CD4-positive, alpha-beta T cell treated with Interleukin-2 at 100 ng/mL for 4 hours (primary cell): Measurements from ENCODE around the gene NSMF.
"Not testable (repeated sequence)": the region's sequence is repeated elsewhere in the genome, so short reads cannot be mapped to it uniquely, and the experiment has no call there.

Experiments used
- DNase-seq: peaks from one replicate; pipeline ENCODE4 v3.0.0-alpha.2; 2020; ENCODE audit warnings: low spot score

NSMF gene

DNA sequence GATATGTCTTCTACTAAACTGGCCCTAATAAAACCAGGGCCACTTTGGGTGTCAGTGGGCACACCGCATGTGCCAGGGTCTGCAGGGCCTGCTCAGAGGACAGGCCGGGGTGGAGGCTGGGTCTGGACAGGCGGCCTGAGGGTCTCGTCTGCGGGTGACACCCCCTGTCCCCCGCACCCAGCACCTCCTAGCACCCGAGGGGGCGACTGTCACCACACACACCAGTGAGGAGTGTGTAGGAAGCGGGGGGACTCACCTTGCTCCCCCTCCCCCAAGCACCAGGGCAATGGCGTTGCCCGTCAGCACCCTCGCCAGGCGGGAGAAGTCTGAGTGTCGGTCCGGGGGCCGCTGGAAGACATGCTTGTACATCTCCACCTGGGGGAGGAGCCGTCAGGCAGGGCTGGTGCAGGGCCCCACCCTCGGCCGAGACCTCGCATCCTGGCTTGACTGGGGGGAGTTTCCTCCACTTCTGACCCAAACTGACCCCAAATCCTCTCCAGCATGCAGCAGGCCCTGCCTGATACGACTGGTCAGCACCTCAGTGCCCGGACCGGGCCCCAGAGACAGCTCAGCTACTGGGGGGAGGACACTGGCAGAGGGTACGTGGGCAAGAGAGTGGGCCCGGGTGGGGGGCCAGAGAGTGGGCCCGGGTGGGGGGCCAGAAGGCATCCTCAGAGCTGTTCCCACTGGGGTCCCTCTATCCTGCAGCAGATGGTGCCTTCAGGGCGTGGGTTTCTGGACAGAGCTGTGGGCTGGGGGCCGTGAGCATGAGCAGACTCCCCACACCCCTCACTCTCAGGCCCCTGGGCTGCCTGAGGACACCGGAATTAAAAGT, 18.9 kb upstream of the NSMF start:
- DNase-seq: no peak

DNA sequence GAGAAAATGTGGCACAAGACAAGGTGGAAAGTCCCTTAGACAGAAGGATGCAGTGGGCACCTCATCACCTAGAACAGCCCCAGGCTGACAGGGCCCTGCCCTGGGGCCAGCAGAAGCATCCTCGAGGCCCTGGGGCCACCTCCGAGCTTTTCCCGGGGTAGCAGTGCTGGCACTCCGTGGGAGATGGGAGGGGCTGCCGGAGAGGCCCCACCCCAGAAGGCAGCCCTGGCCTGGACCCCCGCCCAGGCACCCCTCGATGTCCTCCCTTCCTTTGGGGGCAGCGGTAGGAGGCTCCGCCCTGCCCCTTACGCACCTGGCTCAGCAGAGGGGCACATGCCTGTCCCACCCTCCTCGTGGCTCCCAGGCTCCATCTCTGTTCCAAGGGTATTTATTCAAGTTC, 17.7 kb upstream of the NSMF start:
- DNase-seq: no peak

DNA sequence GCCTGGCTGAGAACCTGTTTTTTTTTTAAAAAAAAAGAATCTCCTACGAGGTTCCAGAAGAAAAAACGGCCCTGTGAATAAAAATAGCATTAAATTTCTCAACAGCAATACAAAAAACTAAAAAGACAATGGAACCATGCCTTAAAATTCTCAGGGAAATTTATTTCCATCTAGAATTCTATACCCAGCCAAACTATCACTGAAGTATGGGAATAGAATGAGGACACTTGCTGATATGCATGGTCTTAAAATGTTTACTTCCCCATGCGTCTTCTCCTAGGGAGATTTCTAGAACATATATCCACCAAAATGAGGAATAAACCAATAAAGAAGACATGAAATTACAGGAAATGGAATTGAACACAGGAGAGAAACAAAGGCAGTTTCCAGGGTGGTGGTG, 16.5 kb upstream of the NSMF start:
- no peak for DNase-seq

DNA sequence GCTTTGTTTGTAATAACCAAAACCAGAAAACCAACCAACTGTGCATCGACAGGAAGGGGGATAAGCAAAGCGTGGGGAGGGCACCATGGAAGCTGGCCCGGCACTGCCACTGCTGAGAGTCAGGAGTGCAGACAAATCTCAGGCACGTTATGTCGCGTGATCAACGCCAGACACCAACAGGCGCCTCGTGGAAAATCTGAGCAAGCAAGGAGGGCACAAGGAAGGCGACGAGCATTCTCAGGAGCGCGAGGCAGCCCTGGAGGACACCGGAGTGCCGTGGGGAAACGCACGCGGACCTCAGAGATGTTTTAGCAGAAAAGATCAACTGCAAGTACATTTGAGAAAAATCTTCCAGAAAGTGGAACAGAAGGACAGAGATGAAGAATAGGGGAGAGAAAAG, 15.1 kb upstream of the NSMF start:
- no peak for DNase-seq

DNA sequence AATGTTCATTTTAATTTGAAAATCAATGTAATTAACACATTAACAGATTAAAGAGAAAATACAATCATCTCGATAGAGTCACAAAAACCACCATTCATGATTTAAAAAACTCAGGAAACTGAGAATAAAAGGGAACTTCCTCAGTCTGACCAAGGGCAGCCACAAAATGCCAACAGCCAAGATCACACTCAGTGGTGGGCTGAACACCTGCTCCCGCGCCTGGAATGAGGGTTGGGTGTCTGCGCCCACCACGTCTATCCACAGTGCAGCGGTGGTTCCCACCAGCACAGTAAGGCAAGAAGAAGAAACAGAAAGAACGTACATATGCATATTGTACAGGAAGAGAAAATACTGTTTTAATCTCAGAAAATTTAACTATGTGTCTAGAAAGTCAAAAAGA, 11.7 kb upstream of the NSMF start:
- DNase-seq: no peak

DNA sequence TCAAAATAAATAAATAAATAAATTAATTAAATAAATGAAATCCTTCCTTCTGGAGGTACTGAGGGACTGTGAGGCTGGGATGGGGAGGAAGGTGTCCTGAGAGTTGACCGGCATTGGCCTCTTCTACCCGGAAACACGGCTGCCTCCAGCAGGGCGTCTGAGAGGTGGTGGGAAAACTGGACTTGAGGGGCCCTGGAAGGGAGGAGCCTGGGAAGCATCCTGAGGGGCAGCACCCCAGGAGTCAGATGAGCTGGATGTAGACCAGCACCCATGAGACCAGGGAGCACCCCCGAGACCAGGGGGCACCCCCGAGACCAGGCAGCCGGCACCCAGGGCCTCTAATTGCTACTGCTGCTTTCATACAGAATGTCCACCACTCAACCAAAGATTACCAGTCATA, 8.8 kb upstream of the NSMF start:
- DNase-seq: no peak

DNA sequence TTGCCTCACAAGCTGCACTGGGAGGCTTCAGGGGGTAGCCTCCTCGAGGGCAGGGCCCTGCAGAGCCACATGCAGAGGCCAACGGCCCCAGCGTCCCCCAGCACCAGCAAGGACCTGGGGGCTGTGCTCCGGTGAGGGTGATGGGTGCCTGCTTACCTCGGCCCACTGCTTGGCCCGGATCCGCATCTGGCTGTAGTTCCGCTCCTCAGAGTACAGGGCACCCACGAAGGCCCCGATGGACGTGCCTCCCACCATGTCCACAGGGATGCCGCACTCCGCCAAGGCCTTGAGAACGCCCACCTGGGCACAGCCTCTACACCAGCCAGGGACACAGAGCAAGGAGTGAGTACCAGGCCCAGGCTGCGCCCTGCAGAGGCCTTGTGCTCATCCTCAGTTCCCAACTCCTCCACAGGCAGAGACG, 8.0 kb upstream of the NSMF start:
- DNase-seq: no peak

DNA sequence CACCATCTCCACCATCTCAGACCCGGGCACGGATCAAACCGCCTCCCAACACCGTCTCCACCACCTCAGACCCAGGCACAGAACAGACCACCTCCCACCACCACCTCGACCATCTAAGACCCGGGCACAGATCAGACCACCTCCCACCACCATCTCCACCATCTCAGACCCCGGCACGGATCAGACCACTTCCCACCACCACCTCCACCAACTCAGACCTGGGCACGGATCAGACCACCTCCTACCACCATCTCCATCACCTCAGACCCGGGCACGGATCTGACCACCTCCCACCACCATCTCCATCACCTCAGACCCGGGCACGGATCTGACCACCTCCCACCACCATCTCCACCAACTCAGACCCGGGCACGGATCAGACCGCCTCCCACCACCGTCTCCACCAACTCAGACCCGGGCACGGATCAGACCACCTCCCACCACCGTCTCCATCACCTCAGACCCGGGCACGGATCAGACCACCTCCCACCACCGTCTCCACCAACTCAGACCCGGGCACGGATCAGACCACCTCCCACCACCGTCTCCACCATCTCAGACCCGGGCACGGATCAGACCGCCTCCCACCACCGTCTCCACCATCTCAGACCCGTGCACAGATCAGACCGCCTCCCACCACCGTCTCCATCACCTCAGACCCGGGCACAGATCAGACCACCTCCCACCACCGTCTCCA, 7.4 kb upstream of the NSMF start:
- DNase-seq: not testable (repeated sequence)

DNA sequence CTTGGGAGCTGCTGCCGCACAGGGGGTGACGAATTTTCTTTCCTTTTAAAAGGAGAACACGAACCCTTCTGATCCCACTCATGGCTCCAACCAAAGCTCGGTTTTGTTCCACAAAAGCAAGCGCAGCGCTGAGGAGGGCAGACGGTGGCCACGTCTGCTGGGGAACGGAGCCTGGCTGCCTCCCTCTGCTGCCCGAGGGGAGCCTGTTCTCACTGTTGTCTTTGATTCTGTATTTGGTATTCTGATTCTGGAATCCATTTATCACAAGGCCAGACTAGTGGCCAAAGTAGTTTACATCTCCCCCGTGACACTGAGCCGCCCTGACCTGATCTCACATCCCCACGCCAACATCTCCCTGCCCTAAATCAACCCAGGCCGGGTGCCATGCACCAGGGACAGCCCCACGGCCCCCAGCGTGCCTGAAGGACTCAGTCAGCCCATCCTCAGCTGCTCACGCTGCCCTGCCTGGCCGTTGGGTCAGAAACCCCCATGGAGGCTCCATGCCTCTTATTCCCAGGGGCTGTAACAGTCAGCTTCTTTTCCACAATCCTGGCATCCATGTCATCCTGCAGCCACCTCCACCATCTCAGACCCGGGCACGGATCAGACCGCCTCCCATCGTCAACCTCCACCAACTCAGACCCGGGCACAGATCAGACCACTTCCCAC, 6.7 kb upstream of the NSMF start:
- no peak for DNase-seq

DNA sequence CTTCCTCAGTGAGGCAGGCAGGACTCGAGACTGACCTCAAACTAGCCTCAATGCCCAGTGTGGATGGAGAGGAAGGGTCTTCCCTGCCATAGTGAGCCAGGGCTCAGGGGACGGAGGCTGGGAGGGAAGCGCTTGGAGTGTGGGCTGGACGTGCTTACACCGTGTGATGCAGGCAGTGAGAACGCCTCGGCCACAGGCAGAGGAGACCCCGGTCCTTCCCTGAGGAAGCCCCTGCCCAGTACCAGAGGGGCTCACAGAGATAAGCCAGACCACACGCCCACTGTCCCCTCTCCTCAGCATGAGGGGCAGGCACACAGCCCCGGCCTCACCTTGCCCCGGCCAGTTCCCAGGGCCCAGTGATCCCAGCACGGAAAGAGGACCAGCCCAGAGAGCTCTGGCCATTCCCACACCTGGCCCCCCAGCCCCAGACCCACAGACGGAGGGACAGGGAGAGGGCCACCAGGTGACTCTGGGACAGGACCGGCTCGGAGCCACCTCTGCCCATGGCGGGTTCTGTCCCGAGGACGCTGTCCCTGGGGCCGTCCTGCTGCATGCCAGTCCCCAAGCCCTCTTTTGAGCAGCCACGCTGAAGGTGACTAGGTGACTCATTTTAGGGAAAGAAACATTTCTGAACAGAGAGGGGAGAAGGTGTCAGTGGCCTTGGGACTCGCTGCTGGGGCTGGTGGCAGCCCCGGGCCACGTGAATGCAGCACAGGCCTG, 6.0 kb upstream of the NSMF start:
- no peak for DNase-seq

DNA sequence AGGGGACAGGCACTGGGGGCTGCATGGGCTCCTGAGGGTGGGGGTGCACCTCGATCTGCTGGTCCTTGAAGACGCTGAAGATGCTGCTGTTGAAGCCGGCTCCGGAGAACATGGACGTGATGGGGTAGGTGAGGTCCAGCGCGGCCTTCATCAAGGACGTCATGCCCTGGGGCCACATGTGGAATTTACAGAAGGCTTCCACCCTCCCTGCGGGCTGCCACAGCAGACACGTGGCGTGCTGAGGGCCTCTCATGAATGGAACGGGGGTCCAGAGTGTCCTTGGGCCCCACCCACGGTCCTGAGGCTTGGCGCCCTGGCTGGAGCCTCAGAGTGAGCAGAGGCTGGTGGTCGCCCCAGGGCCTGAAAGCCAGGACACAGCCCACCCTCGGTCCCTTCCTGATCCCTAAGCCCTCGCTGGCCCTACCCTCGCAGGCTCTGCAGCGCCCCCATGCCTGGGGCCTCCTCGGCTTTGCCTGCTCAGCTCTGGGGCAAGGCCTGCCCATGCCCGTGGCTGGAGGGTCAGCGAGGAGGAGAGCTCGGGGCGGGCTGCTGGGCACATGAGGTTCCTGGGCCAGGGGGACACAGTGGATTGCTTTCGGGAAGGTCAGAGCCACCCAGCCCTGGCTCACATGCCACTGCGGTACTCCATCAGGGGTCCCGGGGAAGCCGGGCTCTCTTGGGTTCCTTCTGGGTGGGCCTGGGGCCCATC, 5.3 kb upstream of the NSMF start:
- DNase-seq: no peak

DNA sequence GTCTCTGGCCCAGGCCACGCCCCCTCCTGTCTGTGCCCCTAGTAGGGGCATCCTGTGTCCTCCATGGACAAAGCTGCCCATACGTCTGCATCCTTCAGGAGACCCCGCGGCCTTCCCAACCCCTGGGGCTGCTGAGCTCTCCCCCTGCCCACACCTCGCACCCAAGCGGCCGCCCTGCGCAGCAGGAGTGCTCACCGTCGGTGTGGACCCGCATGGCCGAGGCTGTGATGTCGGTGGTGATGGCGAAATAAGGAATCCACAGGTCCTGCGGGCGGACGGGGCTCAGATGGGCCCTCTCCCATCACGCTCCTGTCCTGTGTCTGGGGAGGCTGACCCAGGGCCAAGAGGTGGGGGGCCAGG, 4.8 kb upstream of the NSMF start:
- DNase-seq: no peak

DNA sequence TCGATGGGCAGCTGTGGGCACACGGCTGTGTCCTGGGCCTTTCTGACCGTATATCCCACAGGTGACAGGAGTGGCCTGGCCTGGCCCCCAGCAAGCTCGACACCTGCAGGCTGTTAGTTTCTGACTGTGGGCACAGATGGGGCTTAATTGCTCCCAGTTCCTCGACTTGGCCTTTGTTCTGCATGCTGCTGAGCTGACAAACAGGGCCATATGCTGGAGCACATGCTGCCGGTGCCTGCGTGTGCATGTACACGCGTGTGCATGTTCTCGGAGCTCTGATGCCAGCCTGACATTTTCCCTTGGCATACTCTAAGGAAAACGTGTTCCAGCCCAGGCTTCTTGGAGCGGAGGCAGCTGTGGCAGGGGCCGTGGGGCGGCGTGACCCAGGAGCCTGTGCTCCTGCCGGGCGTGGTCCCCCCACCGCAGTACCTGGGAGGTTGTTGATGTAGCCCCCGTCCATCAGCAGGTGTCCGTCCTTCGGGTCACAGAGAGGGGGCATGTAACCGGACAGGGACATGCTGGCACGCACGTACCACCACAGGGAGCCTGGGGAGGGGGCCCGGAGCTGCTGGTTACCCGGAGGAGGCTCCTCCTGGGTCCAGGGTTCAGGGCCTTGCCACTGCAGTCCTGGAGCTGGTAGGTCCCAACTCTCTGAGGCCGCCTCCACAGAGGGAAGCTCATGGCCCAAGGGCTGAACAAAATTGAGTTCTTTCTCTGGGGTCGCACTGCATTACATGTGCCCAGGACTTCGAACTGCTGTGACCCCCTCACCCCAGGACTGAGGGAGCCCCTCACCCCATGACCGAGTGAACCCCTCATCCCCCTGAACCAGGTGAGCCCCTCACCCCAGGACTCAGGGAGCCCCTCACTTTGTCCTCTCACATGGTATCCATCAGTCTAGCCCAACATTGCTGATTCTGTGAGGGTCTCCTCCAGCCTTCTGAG, 4.1 kb upstream of the NSMF start:
- DNase-seq: no peak

DNA sequence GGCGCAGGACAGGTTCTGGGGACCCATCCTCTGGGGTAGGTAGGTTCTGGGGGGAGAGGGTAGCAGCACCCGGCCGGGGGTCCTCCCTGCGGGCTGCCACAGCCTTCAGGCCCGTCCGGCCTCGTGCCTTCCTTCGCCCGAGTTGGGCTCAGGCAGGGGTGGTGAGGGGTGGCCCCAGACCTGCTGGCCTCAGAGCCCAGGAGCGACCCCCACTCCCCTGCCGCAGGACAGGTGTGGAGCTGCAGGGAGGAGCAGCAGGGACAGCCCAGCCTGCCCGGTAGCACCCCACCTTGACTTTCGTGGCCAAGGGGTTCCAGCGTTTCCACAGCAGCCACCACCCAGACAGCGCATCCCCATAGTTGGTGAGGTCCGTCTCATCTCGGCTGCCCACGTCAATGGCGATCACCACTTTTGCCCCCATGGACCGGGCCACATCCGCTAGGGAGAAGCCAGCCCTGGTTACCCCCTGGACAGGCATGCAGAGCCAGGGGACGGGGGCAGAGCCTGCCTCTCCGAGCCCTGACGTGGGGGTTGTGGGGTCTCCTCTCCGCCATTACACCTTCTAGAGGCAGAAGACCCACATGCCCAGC, 3.4 kb upstream of the NSMF start:
- DNase-seq: no peak

DNA sequence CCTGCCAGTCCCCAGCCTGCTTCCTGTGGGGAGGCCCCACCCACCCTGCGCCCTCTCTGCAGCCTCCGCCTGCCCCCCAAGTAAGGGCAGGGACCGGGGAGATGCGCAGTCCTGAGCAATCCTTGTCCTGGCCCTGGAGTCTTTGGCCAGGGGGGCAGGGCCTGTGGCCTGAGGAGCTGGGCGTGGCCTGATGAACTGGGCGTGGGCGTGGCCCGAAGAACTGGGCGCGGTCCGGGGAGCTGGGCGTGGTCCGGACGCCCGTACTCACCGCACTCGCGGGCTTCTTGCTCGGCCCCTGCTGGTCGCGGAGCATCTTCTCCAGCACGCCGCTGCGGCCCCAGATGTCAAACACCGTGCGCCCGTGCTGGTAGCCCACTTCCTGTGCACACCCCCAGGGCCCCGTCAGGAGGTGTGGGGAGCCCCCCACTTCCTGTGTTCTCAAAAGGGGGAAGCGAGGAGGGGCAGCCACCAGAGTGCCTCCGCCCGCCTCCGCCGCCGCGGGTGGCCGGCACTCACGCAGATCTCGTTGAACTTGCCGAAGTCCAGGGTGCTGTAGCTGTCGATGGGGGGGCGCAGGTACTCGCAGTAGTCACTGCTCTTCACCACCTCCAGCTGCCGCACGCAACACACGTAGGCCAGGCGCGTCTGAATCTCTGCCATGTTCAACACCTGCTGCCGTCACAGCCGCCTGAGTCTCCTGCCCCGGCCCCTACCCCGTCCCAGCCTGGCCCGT, 2.7 kb upstream of the NSMF start:
- DNase-seq: peak; percentile 72

DNA sequence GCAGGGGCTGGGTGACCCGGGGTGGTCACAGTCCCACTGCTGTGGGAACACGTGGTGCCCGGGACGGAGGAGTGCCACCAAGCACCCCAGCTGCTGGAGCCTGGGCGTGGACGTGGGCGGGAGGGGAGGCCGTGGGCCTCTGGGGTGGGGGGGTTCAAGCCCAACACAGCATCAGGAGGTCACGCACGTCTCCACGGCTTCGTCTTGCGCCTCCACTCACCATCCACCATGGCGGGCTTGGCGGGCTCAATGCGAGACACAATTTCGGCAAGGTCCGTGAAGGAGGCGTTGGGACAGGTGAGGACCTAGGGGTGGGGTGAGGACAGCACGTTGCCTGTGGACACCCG, 2.2 kb upstream of the NSMF start:
- DNase-seq: no peak

DNA sequence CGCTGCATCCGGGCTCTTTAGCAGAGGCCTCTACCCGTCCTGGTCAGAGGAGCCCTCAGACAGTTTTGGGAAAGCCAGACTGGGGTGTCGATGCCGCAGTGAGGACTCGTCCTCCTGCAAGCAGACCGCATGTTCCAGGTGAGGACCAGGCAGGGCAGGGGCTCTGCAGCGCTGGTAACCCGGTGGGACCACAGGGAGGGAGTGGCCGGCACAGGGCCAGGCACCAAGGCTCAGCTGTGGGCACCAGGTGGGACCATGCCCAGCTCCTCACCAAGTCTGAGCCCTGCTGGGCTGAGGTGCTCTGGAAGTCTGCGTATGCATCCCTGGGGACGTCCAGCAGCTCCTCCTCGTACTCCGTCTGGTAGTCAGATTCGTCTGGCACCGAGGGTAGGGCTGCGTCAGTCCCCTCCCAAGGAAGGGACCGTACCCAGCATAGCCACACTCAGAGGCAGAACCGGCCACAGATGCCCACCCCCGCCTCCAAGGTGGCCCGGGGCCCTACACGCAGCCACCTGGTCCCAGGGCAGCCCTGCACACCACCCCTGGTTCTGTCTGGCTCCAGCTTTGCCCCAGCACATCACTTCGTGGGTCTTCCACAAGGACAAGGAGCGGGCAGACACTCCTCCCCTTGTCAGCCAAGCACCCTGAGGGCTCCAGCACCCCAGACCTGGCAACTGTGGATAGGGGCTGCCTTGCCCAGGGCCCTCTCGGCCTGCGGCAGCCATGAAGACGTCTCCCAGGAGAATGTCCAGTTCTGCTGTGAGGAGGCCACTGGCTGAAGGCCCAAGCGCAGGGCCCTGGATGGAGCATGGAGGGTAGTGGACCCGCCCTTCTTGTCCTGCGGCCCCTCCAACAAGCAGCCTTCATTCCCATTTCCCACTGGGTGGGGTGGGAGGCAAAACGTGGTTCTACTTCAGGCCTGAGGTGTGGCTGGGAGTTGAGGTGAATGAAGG, 1.5 kb upstream of the NSMF start:
- no peak for DNase-seq

DNA sequence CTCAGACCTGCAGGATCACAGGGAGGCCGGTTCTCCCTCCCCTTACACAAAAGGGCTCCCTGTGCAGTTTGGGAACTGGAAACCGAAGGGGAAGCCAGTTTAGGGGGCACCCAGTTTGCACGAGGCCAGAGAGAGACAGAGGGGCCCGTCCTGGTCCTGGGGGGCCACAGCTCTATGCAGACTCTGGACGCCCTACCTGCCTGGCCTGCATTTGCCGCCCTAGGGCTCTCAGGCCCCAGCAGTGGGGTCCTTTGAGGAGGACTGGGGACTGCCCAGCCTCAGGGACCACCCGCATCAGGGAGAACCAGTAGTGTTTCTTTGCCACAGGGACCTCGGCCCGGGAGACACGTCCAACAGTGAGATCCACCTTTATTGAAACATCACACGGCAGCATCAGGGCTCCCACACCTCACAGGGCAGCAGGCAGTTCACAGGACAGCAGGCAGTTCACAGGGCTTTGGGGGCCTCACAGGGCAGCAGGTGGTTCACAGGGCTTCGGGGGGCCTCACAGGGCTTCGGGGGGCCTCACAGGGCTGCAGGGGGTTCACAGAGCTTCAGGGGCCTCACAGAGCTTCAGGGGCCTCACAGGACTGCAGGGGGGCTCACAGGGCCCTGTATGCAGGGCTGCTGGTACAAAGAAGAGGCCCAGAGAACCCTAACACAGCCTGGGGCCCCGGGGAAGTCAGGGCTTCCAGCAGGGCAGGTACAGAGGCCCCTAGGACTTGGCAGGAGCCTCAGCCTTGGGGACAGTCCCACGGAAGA, 648 bp upstream of the NSMF start:
- no peak for DNase-seq
